ENCODE measurements around the gene KCNA5. TPM values are rescaled to one million over a fixed set of nuclear protein-coding genes. Genes with fewer than 3 reads are reported as not detected.

KCNA5 gene
- total RNA-seq (0.20 and 0.27 TPM in 2 replicates), polyA plus RNA-seq (0.72 and 0.91 TPM in 2 replicates), polyA minus RNA-seq (1.9 and 2.1 TPM in 2 replicates)
- 0.21 TPM for total RNA-seq (2013)

DNA sequence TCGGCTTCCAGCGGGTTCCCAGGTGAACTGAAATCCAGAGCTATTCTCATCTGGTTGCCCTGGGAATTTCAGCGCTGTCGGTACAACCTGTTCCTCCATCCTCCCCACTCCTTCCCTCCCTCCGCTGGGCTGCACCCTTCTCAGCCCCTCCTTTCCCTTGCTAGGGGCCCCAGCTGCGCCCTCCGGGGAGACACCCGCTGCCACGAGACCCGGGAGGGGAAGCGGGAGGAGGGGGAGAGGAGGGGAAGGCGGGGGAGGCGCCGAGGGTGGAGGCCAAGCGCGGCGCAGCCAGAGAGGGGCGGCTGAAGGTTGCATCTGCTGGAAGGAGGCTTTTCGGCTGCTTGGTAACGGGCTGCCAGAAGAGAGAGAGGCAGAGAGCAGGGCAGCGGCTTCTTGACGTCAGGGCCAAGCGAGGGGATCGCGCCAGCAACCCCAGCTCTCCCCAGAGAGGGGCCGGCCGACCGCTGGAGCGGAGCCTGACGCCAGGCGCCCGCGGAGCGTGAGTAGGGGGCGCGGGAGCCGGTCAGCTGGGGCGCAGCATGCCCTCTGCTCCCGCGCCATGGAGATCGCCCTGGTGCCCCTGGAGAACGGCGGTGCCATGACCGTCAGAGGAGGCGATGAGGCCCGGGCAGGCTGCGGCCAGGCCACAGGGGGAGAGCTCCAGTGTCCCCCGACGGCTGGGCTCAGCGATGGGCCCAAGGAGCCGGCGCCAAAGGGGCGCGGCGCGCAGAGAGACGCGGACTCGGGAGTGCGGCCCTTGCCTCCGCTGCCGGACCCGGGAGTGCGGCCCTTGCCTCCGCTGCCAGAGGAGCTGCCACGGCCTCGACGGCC lies at the start of gene KCNA5:
TSS of gene KCNA5 (plus strand) at position 291 of the 831 bp plus-strand sequence. CDS start at position 560, 269 bp downstream.
- H3K36me3 ChIP-seq (replicated peaks in 1 of 2; ENCODE audit: control extremely low read depth in 1 of 2, control insufficient read depth in 1 of 2, extremely low read depth in 1 of 2, insufficient read depth in 2 of 2, low read length in 1 of 2), result no peaks in the 10 kb centered on the region
- peak within 1 kb of the TSS; percentile 52 for H3K9ac ChIP-seq (ENCODE audit: low read length)
- H3K4me3 ChIP-seq (ENCODE audit: control extremely low read depth in 1 of 5, extremely low read depth in 1 of 5, insufficient read depth in 1 of 5, low read depth in 2 of 5, low read length in 4 of 5), result peak within 1 kb of the TSS in 4 of 5 experiments; percentile 21 to 51 (median 34)
- Mint-ChIP-seq H3K4me3 (peak within 1 kb of the TSS; percentile 55), H3K9me3 (ENCODE audit: insufficient read depth) (no peaks in the 10 kb centered on the region), H3K27ac (no peak within 1 kb of the TSS), H3K4me1 (peaks cover 40% of the 10 kb centered on the region), H3K27me3 (peaks cover 46% of the 10 kb centered on the region)
- TF ChIP-seq, protein P1, sequence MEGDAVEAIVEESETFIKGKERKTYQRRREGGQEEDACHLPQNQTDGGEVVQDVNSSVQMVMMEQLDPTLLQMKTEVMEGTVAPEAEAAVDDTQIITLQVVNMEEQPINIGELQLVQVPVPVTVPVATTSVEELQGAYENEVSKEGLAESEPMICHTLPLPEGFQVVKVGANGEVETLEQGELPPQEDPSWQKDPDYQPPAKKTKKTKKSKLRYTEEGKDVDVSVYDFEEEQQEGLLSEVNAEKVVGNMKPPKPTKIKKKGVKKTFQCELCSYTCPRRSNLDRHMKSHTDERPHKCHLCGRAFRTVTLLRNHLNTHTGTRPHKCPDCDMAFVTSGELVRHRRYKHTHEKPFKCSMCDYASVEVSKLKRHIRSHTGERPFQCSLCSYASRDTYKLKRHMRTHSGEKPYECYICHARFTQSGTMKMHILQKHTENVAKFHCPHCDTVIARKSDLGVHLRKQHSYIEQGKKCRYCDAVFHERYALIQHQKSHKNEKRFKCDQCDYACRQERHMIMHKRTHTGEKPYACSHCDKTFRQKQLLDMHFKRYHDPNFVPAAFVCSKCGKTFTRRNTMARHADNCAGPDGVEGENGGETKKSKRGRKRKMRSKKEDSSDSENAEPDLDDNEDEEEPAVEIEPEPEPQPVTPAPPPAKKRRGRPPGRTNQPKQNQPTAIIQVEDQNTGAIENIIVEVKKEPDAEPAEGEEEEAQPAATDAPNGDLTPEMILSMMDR (IDR thresholded peaks at IDR 0.05), result no peak
- TF ChIP-seq EZH2 (IDR thresholded peaks at IDR 0.05; ENCODE audit: borderline replicate concordance, insufficient read depth, low read depth, low read length, poor library complexity, severe bottlenecking), result no peak
- no peaks in the 10 kb centered on the region for H4K20me1 ChIP-seq (ENCODE audit: control insufficient read depth, insufficient read depth, low read length, poor library complexity, severe bottlenecking)
- 6% methylated on average over 66 of the region's 68 CpGs for WGBS (ENCODE audit: insufficient coverage)
- H3K9me3 ChIP-seq (ENCODE audit: control extremely low read depth in 1 of 3, control insufficient read depth in 2 of 3, insufficient read depth in 1 of 3, low read length in 2 of 3), result peaks cover 0 to 30% (median 6%) of the 10 kb centered on the region in 3 donors
- ATAC-seq (ENCODE audit: low read depth), result peak; percentile 81
- no peaks in the 10 kb centered on the region for H3K79me2 ChIP-seq (ENCODE audit: control insufficient read depth, insufficient read depth, low read length)
- peaks cover 42 to 46% of the 10 kb centered on the region in 2 donors for H3K4me1 ChIP-seq (ENCODE audit: control insufficient read depth in 2 of 2, insufficient read depth in 2 of 2, low read length in 2 of 2)
- DNase-seq, result peak; percentile 77
- ChIA-PET CTCF (interaction anchor here (0.9 to 1.2 kb wide), 3 partner anchors 9 to 189 kb away, joined by 3 to 6 read pairs (median 3); no protein-coding TSS in a partner anchor), POLR2A (no interaction called here)
- peak within 1 kb of the TSS; percentile 82 for H3K4me2 ChIP-seq (replicated peaks; ENCODE audit: low read depth, low read length, poor library complexity, severe bottlenecking)
- intact Hi-C loops (cut with micrococcal nuclease), result no loop called here
- peaks cover 0 to 36% (median 12%) of the 10 kb centered on the region in 4 experiments for H3K27me3 ChIP-seq (replicated peaks in 1 of 4; ENCODE audit: control extremely low read depth in 1 of 4, control insufficient read depth in 3 of 4, insufficient read depth in 4 of 4, low read length in 3 of 4)
- no peak within 1 kb of the TSS for H3K27ac ChIP-seq (ENCODE audit: low read length in 2 of 2)
- H2AFZ ChIP-seq (ENCODE audit: insufficient read depth, low read depth, low read length, poor library complexity, severe bottlenecking), result peak within 1 kb of the TSS; percentile 60

DNA sequence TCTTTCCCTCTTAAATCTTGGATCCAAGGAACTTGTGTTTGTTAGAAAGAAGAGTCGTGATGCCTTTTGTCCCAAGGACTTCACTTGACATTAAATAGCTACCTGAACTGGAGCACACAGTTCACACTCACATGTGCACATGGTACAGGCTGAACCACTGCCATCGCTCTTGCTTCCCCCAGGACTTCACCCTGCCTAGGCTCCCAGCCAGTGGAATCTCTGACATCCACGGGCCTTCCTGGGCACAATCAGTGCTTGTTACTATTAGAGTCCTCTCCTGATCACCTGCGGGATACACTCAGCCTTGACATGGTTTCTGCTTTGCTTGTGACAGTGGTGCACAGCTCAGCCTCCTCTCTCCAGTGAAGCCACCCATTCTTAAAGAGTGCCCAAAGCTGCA lies 49.1 kb upstream of the KCNA5 start:
- no peak overlapping the region for H2AFZ ChIP-seq (ENCODE audit: insufficient read depth, low read depth, low read length, poor library complexity, severe bottlenecking)
- no peaks in the 10 kb centered on the region for H4K20me1 ChIP-seq (ENCODE audit: control insufficient read depth, insufficient read depth, low read length, poor library complexity, severe bottlenecking)
- H3K9ac ChIP-seq (ENCODE audit: low read length), result no peak overlapping the region
- no peaks in the 10 kb centered on the region for H3K9me3 ChIP-seq (ENCODE audit: control extremely low read depth in 1 of 3, control insufficient read depth in 2 of 3, insufficient read depth in 1 of 3, low read length in 2 of 3)
- H3K4me2 ChIP-seq (replicated peaks; ENCODE audit: low read depth, low read length, poor library complexity, severe bottlenecking), result no peak overlapping the region
- Mint-ChIP-seq H3K9me3 (ENCODE audit: insufficient read depth) (no peaks in the 10 kb centered on the region), H3K27me3 (peaks cover 56% of the 10 kb centered on the region), H3K4me1 (no peaks in the 10 kb centered on the region), H3K4me3 (no peak overlapping the region), H3K27ac (no peak overlapping the region)
- H3K4me3 ChIP-seq (ENCODE audit: control extremely low read depth in 1 of 5, extremely low read depth in 1 of 5, insufficient read depth in 1 of 5, low read depth in 2 of 5, low read length in 4 of 5), result no peak overlapping the region
- ATAC-seq (ENCODE audit: low read depth) (no peak), DNase-seq (no peak)
- no peaks in the 10 kb centered on the region for H3K36me3 ChIP-seq (replicated peaks in 1 of 2; ENCODE audit: control extremely low read depth in 1 of 2, control insufficient read depth in 1 of 2, extremely low read depth in 1 of 2, insufficient read depth in 2 of 2, low read length in 1 of 2)
- H3K4me1 ChIP-seq (ENCODE audit: control insufficient read depth in 2 of 2, insufficient read depth in 2 of 2, low read length in 2 of 2), result no peaks in the 10 kb centered on the region
- ChIA-PET POLR2A (no interaction called here), CTCF (no interaction called here)
- peaks cover 0 to 21% (median 4%) of the 10 kb centered on the region in 4 experiments for H3K27me3 ChIP-seq (replicated peaks in 1 of 4; ENCODE audit: control extremely low read depth in 1 of 4, control insufficient read depth in 3 of 4, insufficient read depth in 4 of 4, low read length in 3 of 4)
- H3K79me2 ChIP-seq (ENCODE audit: control insufficient read depth, insufficient read depth, low read length), result no peaks in the 10 kb centered on the region
- WGBS (ENCODE audit: insufficient coverage), result 81% methylated on average over 3 of the region's 4 CpGs
- TF ChIP-seq, protein P1 (IDR thresholded peaks at IDR 0.05), result no peak
- no peak for TF ChIP-seq EZH2 (IDR thresholded peaks at IDR 0.05; ENCODE audit: borderline replicate concordance, insufficient read depth, low read depth, low read length, poor library complexity, severe bottlenecking)
- no peak overlapping the region for H3K27ac ChIP-seq (ENCODE audit: low read length in 2 of 2)
- intact Hi-C loops (cut with micrococcal nuclease), result no loop called here

Data from B cell (primary cell).